T-helper 2 cell treated with Interferon-gamma antibody and Interleukin-4, amounts not matched to agents 5 μg/mL and 100 μg/mL, for 36 hours (primary cell): ENCODE measurements around the gene PRPH.

Experiments
- DNase-seq: peaks from one replicate; pipeline ENCODE4 v3.0.0; 2021; ENCODE audit warnings: low spot score
- H3K27ac Mint-ChIP-seq: one replicate; pipeline ENCODE4 v1.8.0; 2021; ENCODE audit warnings: mild to moderate bottlenecking, mixed read lengths
- H3K27me3 Mint-ChIP-seq: one replicate; pipeline ENCODE4 v1.8.0; 2021; ENCODE audit warnings: low read depth, mixed read lengths
- H3K36me3 Mint-ChIP-seq: one replicate; pipeline ENCODE4 v1.8.0; 2021; ENCODE audit warnings: low read depth, mixed read lengths
- H3K4me1 Mint-ChIP-seq: one replicate; pipeline ENCODE4 v1.8.0; 2021; ENCODE audit warnings: low read depth, mixed read lengths
- H3K4me3 Mint-ChIP-seq: one replicate; pipeline ENCODE4 v1.8.0; 2022; ENCODE audit warnings: mild to moderate bottlenecking, moderate library complexity, mixed read lengths
- H3K9me3 Mint-ChIP-seq: one replicate; pipeline ENCODE4 v1.8.0; 2021; ENCODE audit warnings: mixed read lengths

PRPH gene

DNA sequence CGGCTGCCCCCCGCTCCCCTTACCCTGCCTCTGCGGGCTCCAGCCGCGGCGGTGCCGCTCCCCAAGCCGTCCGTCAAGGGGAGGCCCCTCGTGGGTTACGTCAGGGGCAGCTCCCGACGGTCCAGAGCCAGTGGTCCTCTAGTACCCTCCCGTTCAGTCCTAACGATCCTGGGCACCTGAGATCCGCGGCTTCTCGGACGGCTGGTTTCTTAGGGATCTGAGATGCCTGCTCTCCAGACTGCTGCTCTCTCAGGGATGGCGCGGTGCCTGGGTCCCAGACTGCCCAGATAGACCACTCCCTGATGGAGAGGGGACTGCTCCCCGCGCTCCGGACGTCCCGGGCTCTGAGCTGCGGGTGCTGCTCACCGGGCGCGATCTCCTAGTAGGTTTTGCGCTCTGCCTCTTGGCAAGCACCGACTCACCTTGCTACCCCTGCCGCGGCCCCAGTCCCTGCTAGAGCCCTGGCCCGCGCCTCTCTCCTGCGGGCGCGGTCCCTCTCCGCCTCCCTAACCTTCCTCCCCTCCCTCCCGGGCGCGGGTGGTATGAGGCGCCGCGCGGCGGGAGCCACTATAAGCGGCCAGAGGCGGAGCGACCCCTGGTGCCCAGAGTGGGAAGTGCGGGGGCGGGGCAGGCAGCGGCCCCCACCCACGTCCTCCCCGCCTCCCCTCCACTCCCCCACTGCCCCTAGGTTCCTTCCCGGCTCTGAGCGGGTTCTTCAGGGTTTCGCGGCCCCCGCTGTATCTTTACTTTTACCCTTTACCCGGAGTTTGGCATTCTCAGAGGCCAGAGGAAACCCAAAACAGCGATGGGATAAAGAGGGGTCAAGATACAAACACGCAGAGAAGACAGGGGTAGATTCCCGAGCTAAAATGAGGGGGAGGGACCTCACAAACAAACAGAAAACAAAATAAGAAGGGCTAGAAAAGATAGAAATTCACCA is 42.0 kb downstream of the PRPH start, which contains the start of gene C1QL4:
TSS of gene C1QL4 (minus strand) at position 544 of the 940 bp plus-strand sequence. CDS start 711 bp downstream, outside the sequence.
- H3K4me1 Mint-ChIP-seq: peaks cover 15% of the 10 kb centered on the region
- H3K36me3 Mint-ChIP-seq: peaks cover 3% of the 10 kb centered on the region
- peaks cover 87% of the 10 kb centered on the region for H3K27me3 Mint-ChIP-seq
- peak; percentile 81 for DNase-seq
- H3K9me3 Mint-ChIP-seq: no peaks in the 10 kb centered on the region
- peak within 1 kb of the TSS; percentile 67 for H3K4me3 Mint-ChIP-seq
- no peak within 1 kb of the TSS for H3K27ac Mint-ChIP-seq

- H3K4me1 Mint-ChIP-seq: peaks cover 21% of the 10 kb centered on the region
- DNase-seq: no peak
- H3K27me3 Mint-ChIP-seq: peaks cover 90% of the 10 kb centered on the region
- H3K4me3 Mint-ChIP-seq: no peak overlapping the region
- H3K36me3 Mint-ChIP-seq: no peaks in the 10 kb centered on the region
- H3K9me3 Mint-ChIP-seq: no peaks in the 10 kb centered on the region
- H3K27ac Mint-ChIP-seq: no peak overlapping the region
Observed at GRCh38 chr12:49338830-49339463, 44.0 kb downstream of the PRPH start.

DNA sequence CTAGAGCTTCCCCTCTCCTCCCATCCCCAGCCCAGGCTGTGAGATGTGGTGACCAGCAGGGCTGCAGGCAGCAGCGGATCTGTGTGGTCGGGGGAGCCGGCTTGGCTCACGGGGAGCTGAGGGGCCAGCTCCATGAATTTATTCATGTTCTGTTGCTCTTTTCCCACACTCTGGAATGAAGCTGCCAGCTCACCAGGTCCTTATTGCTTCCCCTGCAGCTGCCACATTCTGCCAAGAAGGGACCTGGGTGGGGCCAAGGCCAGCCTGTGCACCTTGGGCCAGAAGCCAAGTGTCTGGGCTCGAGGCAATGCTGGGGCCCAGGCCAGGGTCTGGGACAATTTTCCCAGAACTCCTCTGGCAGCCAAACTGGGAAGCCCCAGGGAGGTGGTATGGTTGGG is 44.5 kb downstream of the PRPH start:
- no peak for DNase-seq
- H3K36me3 Mint-ChIP-seq: no peaks in the 10 kb centered on the region
- H3K4me1 Mint-ChIP-seq: peaks cover 21% of the 10 kb centered on the region
- H3K27ac Mint-ChIP-seq: no peak overlapping the region
- H3K4me3 Mint-ChIP-seq: no peak overlapping the region
- H3K27me3 Mint-ChIP-seq: peaks cover 91% of the 10 kb centered on the region
- no peaks in the 10 kb centered on the region for H3K9me3 Mint-ChIP-seq

- Mint-ChIP-seq H3K27me3 (peaks cover 86% of the 10 kb centered on the region), H3K36me3 (no peaks in the 10 kb centered on the region), H3K27ac (no peak overlapping the region), H3K4me1 (peaks cover 21% of the 10 kb centered on the region), H3K9me3 (no peaks in the 10 kb centered on the region), H3K4me3 (no peak overlapping the region)
- DNase-seq: no peak
Observed at GRCh38 chr12:49340095-49340870, 45.3 kb downstream of the PRPH start.

- H3K9me3 Mint-ChIP-seq: no peaks in the 10 kb centered on the region
- H3K4me1 Mint-ChIP-seq: peaks cover 20% of the 10 kb centered on the region
- no peak overlapping the region for H3K4me3 Mint-ChIP-seq
- no peak for DNase-seq
- H3K27ac Mint-ChIP-seq: no peak overlapping the region
- H3K36me3 Mint-ChIP-seq: no peaks in the 10 kb centered on the region
- H3K27me3 Mint-ChIP-seq: peaks cover 89% of the 10 kb centered on the region
Observed at GRCh38 chr12:49340971-49341776, 46.2 kb downstream of the PRPH start.

GRCh38 chr12:49341777-49342065 is 46.8 kb downstream of the PRPH start:
- Mint-ChIP-seq H3K4me3 (no peak overlapping the region), H3K27me3 (peaks cover 91% of the 10 kb centered on the region)

DNA sequence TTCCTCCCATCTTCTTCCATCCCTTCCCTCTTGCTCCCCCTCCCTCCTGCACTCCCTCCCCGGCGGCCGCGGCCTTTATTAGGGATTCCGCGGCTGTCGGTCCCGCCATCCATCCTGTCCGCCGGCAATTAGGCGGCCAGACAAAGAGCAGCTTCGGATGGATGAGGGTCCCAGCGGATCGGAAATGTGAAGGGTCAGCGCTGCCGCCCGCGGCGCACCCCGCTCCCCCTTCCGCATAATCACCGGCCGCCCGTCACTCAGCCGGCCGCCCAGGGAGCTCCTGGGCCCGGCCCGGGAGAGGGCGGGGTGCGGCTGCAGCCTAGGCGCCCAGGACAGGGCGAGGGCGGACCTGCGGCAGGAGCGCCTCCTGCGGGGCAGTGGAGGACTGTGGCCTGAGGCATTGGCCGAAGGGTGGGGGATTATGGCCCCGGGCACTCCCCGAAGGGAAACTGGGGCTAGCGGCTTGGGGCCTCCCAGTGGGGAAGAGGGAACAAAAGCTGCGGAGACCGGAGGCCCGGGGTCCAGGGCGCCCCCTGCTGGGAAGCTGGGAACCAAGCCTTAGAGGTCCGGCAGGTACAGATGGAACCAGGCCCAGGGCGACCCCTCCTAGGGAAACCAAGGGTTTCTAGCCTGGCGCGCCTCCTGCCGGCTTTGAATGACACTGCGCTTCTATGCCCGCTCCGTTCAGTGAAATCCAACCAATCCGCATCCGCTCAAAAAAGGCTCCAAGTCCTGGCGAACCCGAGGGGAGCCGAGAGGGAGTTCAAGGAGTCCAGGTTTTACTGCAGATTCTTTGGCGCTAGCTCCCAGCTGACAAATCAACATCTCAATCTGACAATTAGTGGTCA is 47.3 kb downstream of the PRPH start:
- Mint-ChIP-seq H3K27ac (no peak overlapping the region), H3K4me3 (peak overlapping the region; percentile 69), H3K27me3 (peaks cover 91% of the 10 kb centered on the region), H3K36me3 (no peaks in the 10 kb centered on the region), H3K4me1 (peaks cover 24% of the 10 kb centered on the region), H3K9me3 (no peaks in the 10 kb centered on the region)
- DNase-seq: peak; percentile 77

More at GRCh38 chr12:49341777-49342065, 46.8 kb downstream of the PRPH start:
- no peak overlapping the region for H3K27ac Mint-ChIP-seq
- no peaks in the 10 kb centered on the region for H3K9me3 Mint-ChIP-seq
- H3K36me3 Mint-ChIP-seq: no peaks in the 10 kb centered on the region
- H3K4me1 Mint-ChIP-seq: peaks cover 23% of the 10 kb centered on the region
- DNase-seq: no peak

DNA sequence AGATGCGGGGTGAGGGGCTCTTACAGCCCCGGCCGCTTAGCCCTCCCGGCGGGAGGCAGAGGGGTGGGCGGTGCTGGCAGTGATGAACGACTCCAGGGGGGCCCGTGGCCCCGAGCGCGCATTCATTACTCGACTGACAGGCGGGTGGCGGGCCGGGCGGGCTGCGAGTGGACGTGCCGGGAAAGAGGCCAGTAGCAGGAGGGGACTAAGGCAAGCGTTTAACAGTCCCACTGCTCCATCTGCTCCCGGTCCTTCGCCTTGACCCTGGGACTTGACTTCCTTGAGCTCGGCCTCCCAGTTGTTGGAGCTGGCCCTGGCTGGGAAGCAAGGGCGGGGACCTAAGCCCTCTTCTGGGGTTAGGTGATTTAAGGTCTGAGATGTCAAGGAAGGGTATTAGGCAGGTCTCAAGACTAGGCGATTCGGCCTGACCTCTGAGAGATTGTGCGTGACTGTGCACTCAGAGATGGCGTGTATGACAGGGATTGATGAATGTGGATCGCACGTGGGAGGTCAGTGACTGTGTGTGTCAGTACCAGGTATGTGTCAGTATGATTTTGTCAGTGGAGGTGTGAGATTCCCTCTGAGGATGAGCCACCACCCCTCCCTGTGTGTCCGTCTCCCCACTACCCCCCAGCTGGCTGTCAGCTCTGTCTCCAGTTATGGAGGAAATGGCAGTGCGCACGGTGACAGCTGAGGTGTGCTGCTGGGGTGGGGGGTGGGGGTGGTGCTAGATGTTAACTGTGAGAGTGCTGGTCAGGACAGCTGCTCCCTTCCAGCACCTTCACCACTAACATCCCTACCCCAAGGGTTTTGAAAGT is 48.2 kb downstream of the PRPH start:
- peak; percentile 43 for DNase-seq
- peaks cover 88% of the 10 kb centered on the region for H3K27me3 Mint-ChIP-seq
- peaks cover 20% of the 10 kb centered on the region for H3K4me1 Mint-ChIP-seq
- H3K27ac Mint-ChIP-seq: no peak overlapping the region
- H3K36me3 Mint-ChIP-seq: no peaks in the 10 kb centered on the region
- peak overlapping the region; percentile 69 for H3K4me3 Mint-ChIP-seq
- no peaks in the 10 kb centered on the region for H3K9me3 Mint-ChIP-seq

GRCh38 chr12:49344486-49345050 is 49.6 kb downstream of the PRPH start:
- Mint-ChIP-seq H3K4me1 (peaks cover 20% of the 10 kb centered on the region), H3K9me3 (no peaks in the 10 kb centered on the region), H3K27me3 (peaks cover 83% of the 10 kb centered on the region), H3K36me3 (no peaks in the 10 kb centered on the region), H3K4me3 (no peak overlapping the region), H3K27ac (no peak overlapping the region)
- DNase-seq: no peak

DNA sequence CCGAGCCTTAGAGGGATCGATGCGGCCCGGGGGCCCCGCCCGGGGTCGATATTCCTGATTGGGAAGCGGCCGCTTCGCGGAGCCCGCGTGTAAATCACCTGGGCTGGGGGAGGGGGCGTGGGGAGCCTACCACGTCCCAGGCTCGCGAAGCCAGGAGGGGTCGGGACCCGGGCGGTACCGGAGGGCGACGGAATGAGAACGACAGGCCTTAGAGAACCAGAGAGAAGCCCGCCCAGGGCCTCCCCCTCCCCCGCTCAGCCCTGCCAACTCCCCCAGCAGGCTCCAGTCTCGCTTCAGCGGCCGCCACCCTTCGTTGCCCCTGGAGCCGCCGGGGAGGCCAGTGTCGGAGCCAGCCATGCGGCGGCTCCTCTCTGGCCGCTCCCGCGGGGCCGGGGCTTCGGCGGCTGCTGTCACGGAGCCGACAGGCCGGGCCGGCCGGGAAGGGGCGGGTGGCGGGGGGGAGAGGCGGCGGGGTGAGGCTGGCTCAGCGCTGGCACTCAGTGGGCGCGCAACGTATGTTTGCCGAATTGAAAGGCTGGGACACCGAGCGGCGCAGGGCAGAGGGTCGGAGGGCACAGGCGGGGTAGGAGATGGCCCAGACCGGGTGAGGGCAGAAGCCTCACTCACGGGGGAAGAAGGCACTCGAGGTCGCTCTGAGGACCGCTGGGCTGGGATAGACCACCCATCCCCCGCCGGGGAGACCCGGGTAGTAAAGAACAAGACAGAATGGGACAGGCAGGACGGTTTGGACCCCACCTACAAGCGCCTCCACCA is 50.3 kb downstream of the PRPH start:
- peaks cover 20% of the 10 kb centered on the region for H3K4me1 Mint-ChIP-seq
- H3K27ac Mint-ChIP-seq: no peak overlapping the region
- no peaks in the 10 kb centered on the region for H3K36me3 Mint-ChIP-seq
- no peaks in the 10 kb centered on the region for H3K9me3 Mint-ChIP-seq
- H3K27me3 Mint-ChIP-seq: peaks cover 78% of the 10 kb centered on the region
- no peak for DNase-seq
- H3K4me3 Mint-ChIP-seq: peak overlapping the region; percentile 51

GRCh38 chr12:49345825-49346658 is 51.1 kb downstream of the PRPH start:
- Mint-ChIP-seq H3K4me1 (peaks cover 20% of the 10 kb centered on the region), H3K27me3 (peaks cover 75% of the 10 kb centered on the region), H3K27ac (no peak overlapping the region), H3K36me3 (no peaks in the 10 kb centered on the region), H3K9me3 (no peaks in the 10 kb centered on the region), H3K4me3 (peak overlapping the region; percentile 73)
- no peak for DNase-seq
